HEK293 (cell line): ENCODE measurements around the gene EPN1.

Source experiments
- GLIS2 ChIP-seq: fragments of 450-650 bp; formaldehyde crosslinking; IDR thresholded peaks from 2 replicates; pipeline ENCODE4 v1.5.1; 2016; ENCODE audit warnings: missing biosample characterization, missing genetic modification characterization
- PRDM10 ChIP-seq: fragments of 450-650 bp; formaldehyde crosslinking; IDR thresholded peaks from 2 replicates; pipeline ENCODE4 v1.5.1; 2016; ENCODE audit warnings: missing biosample characterization, missing genetic modification characterization
- SETDB1 ChIP-seq: IDR thresholded peaks from one replicate; pipeline ENCODE4 v1.6.1; 2017; ENCODE audit warnings: mild to moderate bottlenecking, low read length, moderate library complexity, mixed read lengths; ENCODE audit not compliant: insufficient read length
- SP3 ChIP-seq: fragments of 450-650 bp; formaldehyde crosslinking; IDR thresholded peaks from 2 replicates; pipeline ENCODE4 v1.5.1; 2016; ENCODE audit warnings: missing biosample characterization, missing genetic modification characterization
- SP7 ChIP-seq: fragments of 450-650 bp; formaldehyde crosslinking; IDR thresholded peaks from 2 replicates; pipeline ENCODE4 v1.5.1; 2016; ENCODE audit warnings: missing biosample characterization, missing genetic modification characterization
- TSHZ1 ChIP-seq: fragments of 450-650 bp; formaldehyde crosslinking; IDR thresholded peaks from 2 replicates; pipeline ENCODE4 v1.5.1; 2016; ENCODE audit warnings: missing biosample characterization, missing genetic modification characterization, borderline replicate concordance
- WT1 ChIP-seq: fragments of 450-650 bp; formaldehyde crosslinking; IDR thresholded peaks from 2 replicates; pipeline ENCODE4 v1.5.1; 2016; ENCODE audit warnings: missing biosample characterization, missing genetic modification characterization
- ZBTB17 ChIP-seq: fragments of 450-650 bp; formaldehyde crosslinking; IDR thresholded peaks from 2 replicates; pipeline ENCODE4 v1.5.1; 2016; ENCODE audit warnings: missing biosample characterization, missing genetic modification characterization
- ZFP41 ChIP-seq: fragments of 450-650 bp; formaldehyde crosslinking; IDR thresholded peaks from 2 replicates; pipeline ENCODE4 v1.5.1; 2016; ENCODE audit warnings: missing biosample characterization, missing genetic modification characterization, borderline replicate concordance
- ZNF202 ChIP-seq: fragments of 450-650 bp; formaldehyde crosslinking; IDR thresholded peaks from 2 replicates; pipeline ENCODE4 v1.5.1; 2016; ENCODE audit warnings: missing biosample characterization, missing genetic modification characterization, borderline replicate concordance
- ZNF23 ChIP-seq: fragments of 450-650 bp; formaldehyde crosslinking; IDR thresholded peaks from 2 replicates; pipeline ENCODE4 v1.5.1; 2016; ENCODE audit warnings: missing biosample characterization, missing genetic modification characterization, borderline replicate concordance
- ZNF302 ChIP-seq: fragments of 450-650 bp; formaldehyde crosslinking; IDR thresholded peaks from 2 replicates; pipeline ENCODE4 v1.5.1; 2016; ENCODE audit warnings: missing biosample characterization, missing genetic modification characterization, low read depth
- ZNF324 ChIP-seq: fragments of 450-650 bp; formaldehyde crosslinking; IDR thresholded peaks from 2 replicates; pipeline ENCODE4 v1.5.1; 2016; ENCODE audit warnings: missing biosample characterization, missing genetic modification characterization
- ZNF350 ChIP-seq: fragments of 450-650 bp; formaldehyde crosslinking; IDR thresholded peaks from 2 replicates; pipeline ENCODE4 v1.5.0; 2017; ENCODE audit warnings: missing biosample characterization, mild to moderate bottlenecking, missing genetic modification characterization
- ZNF433 ChIP-seq: fragments of 450-650 bp; formaldehyde crosslinking; IDR thresholded peaks from 2 replicates; pipeline ENCODE4 v1.5.1; 2016; ENCODE audit warnings: missing biosample characterization, missing genetic modification characterization, low read depth
- ZNF488 ChIP-seq: fragments of 450-650 bp; formaldehyde crosslinking; IDR thresholded peaks from 2 replicates; pipeline ENCODE4 v1.5.1; 2016; ENCODE audit warnings: missing biosample characterization, missing genetic modification characterization
- ZNF548 ChIP-seq: fragments of 450-650 bp; formaldehyde crosslinking; IDR thresholded peaks from 2 replicates; pipeline ENCODE4 v1.5.1; 2016; ENCODE audit warnings: missing biosample characterization, missing genetic modification characterization
- ZNF558 ChIP-seq: fragments of 450-650 bp; formaldehyde crosslinking; IDR thresholded peaks from 2 replicates; pipeline ENCODE4 v1.5.1; 2016; ENCODE audit warnings: missing biosample characterization, missing genetic modification characterization
- ZNF610 ChIP-seq: fragments of 450-650 bp; formaldehyde crosslinking; IDR thresholded peaks from 2 replicates; pipeline ENCODE4 v1.5.1; 2016; ENCODE audit warnings: missing biosample characterization, missing genetic modification characterization, borderline replicate concordance
- ZNF639 ChIP-seq: fragments of 450-650 bp; formaldehyde crosslinking; IDR thresholded peaks from 2 replicates; pipeline ENCODE4 v1.5.1; 2016; ENCODE audit warnings: missing biosample characterization, missing genetic modification characterization
- ZNF654 ChIP-seq: fragments of 450-650 bp; formaldehyde crosslinking; IDR thresholded peaks from 2 replicates; pipeline ENCODE4 v1.5.1; 2016; ENCODE audit warnings: low read depth, missing biosample characterization, missing genetic modification characterization
- ZNF768 ChIP-seq: fragments of 450-650 bp; formaldehyde crosslinking; IDR thresholded peaks from 2 replicates; pipeline ENCODE4 v1.5.1; 2018; ENCODE audit warnings: missing biosample characterization, mild to moderate bottlenecking, missing genetic modification characterization
- TF ChIP-seq, protein P1 (sequence below): fragments of 450-650 bp; formaldehyde crosslinking; IDR thresholded peaks from 2 replicates; pipeline ENCODE4 v1.5.1; 2016; ENCODE audit warnings: missing biosample characterization, missing genetic modification characterization

Gene EPN1

DNA sequence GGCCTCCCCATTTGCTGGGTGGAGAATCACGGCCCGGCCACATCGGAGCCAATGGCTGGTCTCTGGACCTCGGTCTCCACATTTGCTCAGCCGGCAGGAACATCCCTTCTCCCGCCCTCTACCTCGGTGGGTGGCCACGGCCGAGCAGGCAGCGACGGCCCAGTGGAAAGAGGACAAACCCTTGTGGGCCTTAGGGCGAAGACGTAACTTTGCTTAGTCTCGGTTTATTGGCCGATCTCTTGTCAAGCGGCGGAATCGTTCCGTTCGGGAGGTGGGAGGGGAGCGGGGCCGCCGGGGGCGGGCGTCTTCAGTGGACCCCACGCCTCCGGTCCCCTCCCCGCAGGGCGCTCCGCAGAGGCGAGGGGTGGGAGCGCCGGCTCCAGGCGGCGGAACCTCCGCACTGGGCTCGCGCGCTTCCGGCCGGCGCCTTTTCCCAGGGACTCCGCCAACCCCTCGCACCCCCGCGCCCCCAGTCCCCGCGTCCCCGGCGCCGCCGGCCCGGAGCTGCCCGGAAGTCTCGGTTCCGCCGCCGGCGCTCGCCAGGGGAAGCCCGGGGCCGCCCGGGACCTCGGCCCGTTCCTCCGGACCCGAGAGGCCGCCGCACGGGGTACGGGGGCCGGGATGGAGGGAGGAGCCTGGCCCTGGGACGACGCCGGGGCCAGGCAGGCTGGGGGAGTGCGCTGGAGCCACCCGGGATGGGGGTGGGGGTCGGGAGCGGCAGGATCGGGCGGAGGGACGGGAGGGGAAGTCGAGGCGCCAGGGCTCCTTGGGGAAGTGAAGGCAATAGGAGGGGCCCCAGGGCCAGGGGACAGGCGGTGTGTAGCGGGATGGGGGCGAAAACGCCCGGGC, 34.2 kb upstream of the EPN1 start, which contains the start of gene ZNF580 (continued):
- TF ChIP-seq ZNF324 (no peak), SP3 (tag by site-specific recombination) (peak; percentile 80), ZBTB17 (tag by site-specific recombination) (peak; percentile 50), WT1 (tag by site-specific recombination) (no peak), ZNF610 (no peak), SETDB1 (no peak), ZNF654 (tag by site-specific recombination) (no peak), ZNF302 (tag by site-specific recombination) (no peak), PRDM10 (tag by site-specific recombination) (peak; percentile 69; the same call in 1 of the 2 replicates), SP7 (peak; percentile 49; the same call in 1 of the 2 replicates), ZNF433 (no peak), ZNF558 (tag by site-specific recombination) (no peak), TSHZ1 (tag by site-specific recombination) (no peak), ZNF768 (tag by site-specific recombination) (no peak), GLIS2 (tag by site-specific recombination) (peak; percentile 96), ZNF350 (tag by site-specific recombination) (no peak), ZNF639 (tag by site-specific recombination) (no peak), ZNF548 (tag by site-specific recombination) (no peak), ZNF488 (tag by site-specific recombination) (no peak), ZFP41 (tag by site-specific recombination) (no peak), ZNF202 (tag by site-specific recombination) (no peak), ZNF23 (tag by site-specific recombination) (no peak)
- TF ChIP-seq, protein P1, sequence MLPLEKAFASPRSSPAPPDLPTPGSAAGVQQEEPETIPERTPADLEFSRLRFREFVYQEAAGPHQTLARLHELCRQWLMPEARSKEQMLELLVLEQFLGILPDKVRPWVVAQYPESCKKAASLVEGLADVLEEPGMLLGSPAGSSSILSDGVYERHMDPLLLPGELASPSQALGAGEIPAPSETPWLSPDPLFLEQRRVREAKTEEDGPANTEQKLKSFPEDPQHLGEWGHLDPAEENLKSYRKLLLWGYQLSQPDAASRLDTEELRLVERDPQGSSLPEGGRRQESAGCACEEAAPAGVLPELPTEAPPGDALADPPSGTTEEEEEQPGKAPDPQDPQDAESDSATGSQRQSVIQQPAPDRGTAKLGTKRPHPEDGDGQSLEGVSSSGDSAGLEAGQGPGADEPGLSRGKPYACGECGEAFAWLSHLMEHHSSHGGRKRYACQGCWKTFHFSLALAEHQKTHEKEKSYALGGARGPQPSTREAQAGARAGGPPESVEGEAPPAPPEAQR (tag by site-specific recombination): no peak
